ENCODE measurements around the gene MOSPD3.

Gene MOSPD3

DNA sequence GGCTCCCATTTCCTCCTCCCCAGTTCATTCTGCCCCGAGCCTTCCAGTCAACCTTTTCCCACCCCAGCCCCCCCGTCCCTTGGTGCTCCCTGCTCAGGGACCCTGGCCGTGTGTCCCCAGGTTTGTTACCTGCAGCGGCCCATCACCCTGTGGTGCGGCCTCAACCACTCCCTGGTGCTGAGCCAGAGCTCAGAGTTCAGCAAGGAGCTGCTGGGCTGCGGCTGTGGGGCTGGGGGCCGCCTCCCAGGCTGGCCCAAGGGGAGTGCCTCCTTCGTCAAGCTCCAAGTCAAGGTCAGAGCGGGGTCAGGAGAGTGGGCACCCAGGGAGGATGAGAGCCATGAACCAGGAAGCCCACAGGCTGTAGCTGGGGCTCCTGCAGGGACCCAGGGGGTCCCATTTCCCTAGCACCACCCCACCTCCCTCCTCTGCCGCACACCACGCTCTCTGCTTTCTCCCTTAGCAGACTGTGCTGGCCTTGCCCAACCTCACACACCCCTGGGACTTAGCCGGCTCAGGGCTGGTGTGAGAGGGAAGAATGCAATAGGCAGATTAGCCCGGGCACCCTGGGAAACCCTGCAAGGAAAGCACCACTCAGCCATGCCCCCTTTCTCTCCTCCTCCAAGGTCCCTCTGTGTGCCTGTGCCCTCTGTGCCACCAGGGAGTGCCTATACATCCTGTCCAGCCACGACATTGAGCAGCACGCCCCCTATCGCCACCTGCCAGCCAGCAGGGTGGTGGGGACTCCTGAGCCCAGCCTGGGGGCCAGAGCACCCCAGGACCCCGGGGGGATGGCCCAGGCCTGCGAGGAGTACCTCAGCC, 12.2 kb upstream of the MOSPD3 start:
- no peak overlapping the region for H3K27ac ChIP-seq
- TF ChIP-seq, protein P1, sequence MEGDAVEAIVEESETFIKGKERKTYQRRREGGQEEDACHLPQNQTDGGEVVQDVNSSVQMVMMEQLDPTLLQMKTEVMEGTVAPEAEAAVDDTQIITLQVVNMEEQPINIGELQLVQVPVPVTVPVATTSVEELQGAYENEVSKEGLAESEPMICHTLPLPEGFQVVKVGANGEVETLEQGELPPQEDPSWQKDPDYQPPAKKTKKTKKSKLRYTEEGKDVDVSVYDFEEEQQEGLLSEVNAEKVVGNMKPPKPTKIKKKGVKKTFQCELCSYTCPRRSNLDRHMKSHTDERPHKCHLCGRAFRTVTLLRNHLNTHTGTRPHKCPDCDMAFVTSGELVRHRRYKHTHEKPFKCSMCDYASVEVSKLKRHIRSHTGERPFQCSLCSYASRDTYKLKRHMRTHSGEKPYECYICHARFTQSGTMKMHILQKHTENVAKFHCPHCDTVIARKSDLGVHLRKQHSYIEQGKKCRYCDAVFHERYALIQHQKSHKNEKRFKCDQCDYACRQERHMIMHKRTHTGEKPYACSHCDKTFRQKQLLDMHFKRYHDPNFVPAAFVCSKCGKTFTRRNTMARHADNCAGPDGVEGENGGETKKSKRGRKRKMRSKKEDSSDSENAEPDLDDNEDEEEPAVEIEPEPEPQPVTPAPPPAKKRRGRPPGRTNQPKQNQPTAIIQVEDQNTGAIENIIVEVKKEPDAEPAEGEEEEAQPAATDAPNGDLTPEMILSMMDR (IDR thresholded peaks at IDR 0.05), result no peak
- H3K4me3 ChIP-seq, result no peak overlapping the region
- no peak for DNase-seq (ENCODE audit: low spot score)

DNA sequence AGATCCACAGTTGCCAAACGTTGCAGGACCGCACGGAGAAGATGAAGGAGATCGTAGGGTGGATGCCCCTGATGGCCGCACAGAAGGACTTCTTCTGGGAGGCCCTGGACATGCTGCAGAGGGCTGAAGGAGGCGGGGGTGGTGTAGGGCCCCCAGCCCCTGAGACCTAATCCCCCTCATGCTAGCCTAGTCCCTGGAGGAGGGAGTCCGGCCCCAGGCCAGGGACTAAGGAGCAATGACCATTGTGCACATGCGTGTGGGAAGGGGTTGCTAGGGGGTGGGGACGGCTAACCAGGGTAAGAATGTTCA, 11.7 kb upstream of the MOSPD3 start:
- TF ChIP-seq, protein P1 (IDR thresholded peaks at IDR 0.05), result no peak
- no peak overlapping the region for H3K27ac ChIP-seq
- H3K4me3 ChIP-seq, result no peak overlapping the region
- no peak for DNase-seq (ENCODE audit: low spot score)

DNA sequence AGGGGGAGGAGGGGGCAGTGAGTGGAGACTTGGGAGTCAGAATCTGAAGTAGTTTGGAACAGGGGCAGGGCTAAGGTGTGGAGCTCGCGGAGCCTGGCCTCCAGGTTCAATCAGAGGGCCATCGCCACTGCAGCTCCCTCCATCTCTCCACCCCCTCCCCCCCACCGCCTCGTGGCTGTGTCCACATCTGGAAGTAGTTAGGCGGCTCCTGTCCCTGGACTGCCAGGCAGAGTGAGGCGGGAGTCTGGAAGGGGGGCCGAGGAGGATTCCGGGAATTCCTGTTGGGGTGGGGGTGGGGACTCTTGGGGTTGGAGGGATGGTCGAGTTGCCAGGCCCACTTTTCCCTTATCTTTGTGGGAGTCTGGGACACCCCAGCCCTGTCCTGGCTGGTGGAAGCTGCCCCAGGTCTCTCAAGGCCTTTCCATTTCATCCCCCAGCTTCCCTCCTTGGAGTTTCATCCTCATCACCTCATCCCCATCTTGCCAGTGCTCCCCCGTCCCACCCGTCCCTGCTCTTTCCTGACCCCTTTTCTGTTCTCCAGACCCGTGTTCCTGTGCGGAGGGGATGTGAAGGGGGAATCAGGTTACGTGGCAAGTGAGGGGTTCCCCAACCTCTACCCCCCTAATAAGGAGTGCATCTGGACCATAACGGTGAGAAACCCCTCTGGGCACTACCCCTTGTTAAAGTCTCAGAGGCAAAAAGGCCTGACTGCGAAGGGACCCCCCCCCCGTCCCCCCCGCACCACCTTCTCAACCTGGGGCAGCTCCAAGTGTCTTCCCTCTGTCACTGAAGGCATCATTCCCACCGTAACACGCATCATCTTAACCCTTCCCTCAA, 9.2 kb upstream of the MOSPD3 start:
- Histone ChIP-seq H3K27ac (peak overlapping the region; percentile 57 to 89), H3K4me3 (peak overlapping the region; percentile 79)
- DNase-seq (ENCODE audit: low spot score), result peak; percentile 87
- TF ChIP-seq, protein P1 (IDR thresholded peaks at IDR 0.05), result no peak

DNA sequence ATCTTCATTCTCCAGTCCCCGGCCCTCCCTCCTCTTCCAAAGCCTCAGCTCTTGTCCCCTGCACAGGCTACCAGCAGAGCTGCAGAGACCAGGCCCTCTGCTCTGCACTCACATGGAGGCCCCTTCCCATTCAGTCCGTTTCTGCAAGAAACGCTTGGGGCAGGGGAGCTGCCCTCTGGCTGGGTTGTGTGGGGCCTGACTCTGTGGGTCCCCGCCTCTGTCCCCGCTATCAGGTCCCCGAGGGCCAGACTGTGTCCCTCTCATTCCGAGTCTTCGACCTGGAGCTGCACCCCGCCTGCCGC, 8.7 kb upstream of the MOSPD3 start:
- Histone ChIP-seq H3K27ac (peak overlapping the region; percentile 57 to 89), H3K4me3 (peak overlapping the region; percentile 79)
- no peak for DNase-seq (ENCODE audit: low spot score)
- TF ChIP-seq, protein P1 (IDR thresholded peaks at IDR 0.05), result no peak

DNA sequence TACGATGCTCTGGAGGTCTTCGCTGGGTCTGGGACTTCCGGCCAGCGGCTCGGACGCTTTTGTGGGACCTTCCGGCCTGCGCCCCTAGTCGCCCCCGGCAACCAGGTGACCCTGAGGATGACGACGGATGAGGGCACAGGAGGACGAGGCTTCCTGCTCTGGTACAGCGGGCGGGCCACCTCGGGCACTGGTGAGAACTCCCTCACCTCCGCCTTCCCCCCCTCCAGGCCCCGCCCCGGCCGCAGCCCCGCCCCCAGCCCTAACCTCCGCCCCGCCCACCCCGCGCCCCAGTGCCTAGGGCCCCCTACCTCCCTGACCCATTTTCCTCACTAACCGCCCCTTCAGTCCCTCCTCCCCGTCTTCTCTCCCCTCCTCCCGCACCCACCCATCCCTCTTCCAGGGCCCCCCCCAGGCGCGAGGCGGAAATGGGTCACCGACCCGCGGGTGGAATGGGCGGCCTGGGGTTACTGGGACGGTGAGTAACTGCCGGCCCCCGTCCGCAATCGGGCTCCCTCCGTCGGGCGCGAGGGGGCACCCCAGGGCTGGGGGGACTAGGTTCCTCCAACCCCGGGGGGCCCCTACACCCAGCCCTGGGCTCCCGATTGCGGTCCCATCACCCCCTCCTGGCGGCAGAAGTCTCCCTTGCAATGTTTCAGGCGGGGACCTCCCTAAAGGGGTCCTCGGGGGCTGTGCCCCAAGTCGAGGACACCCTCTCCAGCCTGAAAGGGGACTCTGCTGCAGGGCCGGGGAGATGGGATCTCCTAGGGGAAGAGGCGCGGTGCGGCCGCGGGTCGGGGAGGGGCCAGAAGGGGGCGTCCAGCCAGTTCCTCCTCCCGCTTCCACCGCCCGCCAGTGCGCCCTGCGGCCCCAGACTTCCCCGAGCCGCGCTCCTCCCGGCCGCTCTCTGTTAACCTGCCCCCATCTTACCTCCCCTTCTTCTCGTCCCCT, 8.0 kb upstream of the MOSPD3 start:
- H3K27ac ChIP-seq, result peak overlapping the region; percentile 57 to 89
- peak; percentile 87 for DNase-seq (ENCODE audit: low spot score)

More for the DNA sequence above, 8.0 kb upstream of the MOSPD3 start:
- TF ChIP-seq, protein P1 (IDR thresholded peaks at IDR 0.05), result no peak
- peak overlapping the region; percentile 79 for H3K4me3 ChIP-seq

All from coronary artery (tissue), 2 donors.